Astrocyte (in vitro differentiated cells and primary cell): ENCODE data around the gene SUFU. TPM values are rescaled to one million over a fixed set of nuclear protein-coding genes. Genes with fewer than 3 reads are reported as not detected.

Source experiments
- DNase-seq: peaks from one replicate; pipeline ENCODE4 v3.0.0-alpha.2; 2010; ENCODE audit warnings: low read depth
- FAIRE-seq: peaks from 2 replicates; lab custom pipeline; 2011; peaks lifted over from hg19 to GRCh38; lab: Jason Lieb, UNC
- H2AFZ ChIP-seq: 2 replicates; pipeline ENCODE4 v1.6.0; 2012; ENCODE audit warnings: low read depth, low read length, inconsistent platforms
- H3K27ac ChIP-seq: 2 replicates; pipeline ENCODE4 v1.5.1; 2011; ENCODE audit warnings: low read depth, low read length, inconsistent platforms
- H3K27me3 ChIP-seq: 2 replicates; pipeline ENCODE4 v1.6.0; 2011; ENCODE audit warnings: low read length, inconsistent platforms; ENCODE audit not compliant: insufficient read depth
- H3K36me3 ChIP-seq: 2 replicates; pipeline ENCODE4 v1.5.1; 2011; ENCODE audit warnings: low read length, inconsistent platforms; ENCODE audit not compliant: insufficient read depth
- H3K4me1 ChIP-seq: 2 replicates; pipeline ENCODE4 v1.5.1; 2011; ENCODE audit warnings: low read length, inconsistent platforms; ENCODE audit not compliant: insufficient read depth
- H3K4me2 ChIP-seq: 2 replicates; pipeline ENCODE4 v1.6.0; 2012; ENCODE audit warnings: low read length, inconsistent platforms
- H3K4me3 ChIP-seq: 2 replicates; pipeline ENCODE4 v1.5.1; 2011; ENCODE audit warnings: low read depth, mild to moderate bottlenecking, low read length, inconsistent platforms; ENCODE audit not compliant: insufficient read depth
- H3K79me2 ChIP-seq: 2 replicates; pipeline ENCODE4 v1.6.0; 2012; ENCODE audit warnings: mild to moderate bottlenecking, low read length, inconsistent platforms; ENCODE audit not compliant: insufficient read depth
- H3K9ac ChIP-seq: 2 replicates; pipeline ENCODE4 v1.6.0; 2012; ENCODE audit warnings: mild to moderate bottlenecking, low read length, inconsistent platforms
- H3K9me3 ChIP-seq: 2 replicates; pipeline ENCODE4 v1.5.1; 2012; ENCODE audit warnings: low read depth, mild to moderate bottlenecking, low read length, inconsistent platforms; ENCODE audit not compliant: insufficient read depth
- H4K20me1 ChIP-seq: 2 replicates; pipeline ENCODE4 v1.6.0; 2012; ENCODE audit warnings: low read length, inconsistent platforms; ENCODE audit not compliant: insufficient read depth
- H3K27ac Mint-ChIP-seq: one replicate; pipeline ENCODE4 v1.8.0; 2021; ENCODE audit warnings: mild to moderate bottlenecking, mixed read lengths; ENCODE audit not compliant: unreplicated experiment
- H3K27me3 Mint-ChIP-seq: one replicate; pipeline ENCODE4 v1.8.0; 2021; ENCODE audit warnings: low read depth, mixed read lengths; ENCODE audit not compliant: unreplicated experiment
- H3K36me3 Mint-ChIP-seq: one replicate; pipeline ENCODE4 v1.8.0; 2021; ENCODE audit warnings: low read depth, mixed read lengths; ENCODE audit not compliant: unreplicated experiment
- H3K4me1 Mint-ChIP-seq: one replicate; pipeline ENCODE4 v1.8.0; 2021; ENCODE audit warnings: low read depth, mixed read lengths; ENCODE audit not compliant: unreplicated experiment
- H3K4me3 Mint-ChIP-seq: one replicate; pipeline ENCODE4 v1.8.0; 2021; ENCODE audit warnings: mild to moderate bottlenecking, moderate library complexity, mixed read lengths; ENCODE audit not compliant: unreplicated experiment
- H3K9me3 Mint-ChIP-seq: one replicate; pipeline ENCODE4 v1.8.0; 2021; ENCODE audit warnings: mild to moderate bottlenecking, mixed read lengths; ENCODE audit not compliant: unreplicated experiment
- EZH2 ChIP-seq: IDR thresholded peaks from 2 replicates; pipeline ENCODE4 v1.6.1; 2012; ENCODE audit warnings: mild to moderate bottlenecking, low read length, inconsistent platforms; ENCODE audit not compliant: insufficient read depth
- total RNA-seq: library from RNA; stranded (reverse); gene quantifications from 2 replicates; pipeline ENCODE4 v1.2.1, GENCODE V29; 2021
- TF ChIP-seq, protein P1 (sequence below): IDR thresholded peaks from 2 replicates; pipeline ENCODE4 v1.5.1; 2011; ENCODE audit warnings: low read depth, mild to moderate bottlenecking, inconsistent platforms, low read length, moderate library complexity; ENCODE audit not compliant: insufficient read depth

SUFU gene
- total RNA-seq, 1 donor from 2014 or later: 25.8 TPM

DNA sequence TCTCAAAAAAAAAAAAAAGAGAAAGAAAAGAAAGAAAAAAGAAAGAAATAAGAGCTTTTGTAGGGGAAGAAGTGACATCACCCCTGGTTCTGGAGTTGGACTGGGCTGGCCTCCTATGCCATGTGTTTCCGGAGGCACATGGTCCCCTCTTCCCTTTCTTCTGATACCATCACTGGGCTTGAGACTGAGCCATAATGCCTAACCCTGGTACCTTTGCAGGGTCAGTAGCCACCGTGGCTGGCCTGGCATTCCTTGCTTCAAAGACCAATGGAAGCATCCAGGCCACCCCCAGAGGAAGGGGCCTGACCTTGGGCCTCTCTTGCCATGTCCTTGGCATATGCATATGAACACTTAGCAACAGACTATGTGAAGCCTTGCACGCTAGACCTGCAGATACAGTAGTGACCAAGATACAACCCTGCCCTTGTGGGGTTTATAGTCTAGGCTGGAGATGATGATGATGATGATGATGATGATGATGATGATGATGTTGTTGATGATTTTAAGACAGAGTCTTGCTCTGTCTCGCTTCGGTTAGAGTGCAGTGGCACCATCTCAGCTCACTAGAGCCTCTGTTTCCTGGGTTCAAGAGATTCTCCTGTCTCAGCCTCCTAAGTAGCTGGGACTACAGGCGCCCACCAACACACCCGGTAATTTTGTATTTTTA lies 31.8 kb downstream of the SUFU start:
- no peak overlapping the region for H3K9ac ChIP-seq
- no peaks in the 10 kb centered on the region for H3K27me3 ChIP-seq
- no peak overlapping the region for H3K4me2 ChIP-seq
- peaks cover 2% of the 10 kb centered on the region for H3K4me1 Mint-ChIP-seq
- no peak overlapping the region for H2AFZ ChIP-seq
- H4K20me1 ChIP-seq: peaks cover 36% of the 10 kb centered on the region
- H3K36me3 Mint-ChIP-seq: peaks cover 20% of the 10 kb centered on the region
- FAIRE-seq (no peak), DNase-seq (no peak)
- no peak overlapping the region for H3K27ac ChIP-seq
- no peak overlapping the region for H3K4me3 Mint-ChIP-seq
- no peaks in the 10 kb centered on the region for H3K27me3 Mint-ChIP-seq
- H3K79me2 ChIP-seq: peaks cover 5% of the 10 kb centered on the region
- no peak overlapping the region for H3K4me3 ChIP-seq
- no peaks in the 10 kb centered on the region for H3K9me3 ChIP-seq
- H3K36me3 ChIP-seq: no peaks in the 10 kb centered on the region
- no peaks in the 10 kb centered on the region for H3K9me3 Mint-ChIP-seq
- no peak overlapping the region for H3K27ac Mint-ChIP-seq
- TF ChIP-seq, protein P1, sequence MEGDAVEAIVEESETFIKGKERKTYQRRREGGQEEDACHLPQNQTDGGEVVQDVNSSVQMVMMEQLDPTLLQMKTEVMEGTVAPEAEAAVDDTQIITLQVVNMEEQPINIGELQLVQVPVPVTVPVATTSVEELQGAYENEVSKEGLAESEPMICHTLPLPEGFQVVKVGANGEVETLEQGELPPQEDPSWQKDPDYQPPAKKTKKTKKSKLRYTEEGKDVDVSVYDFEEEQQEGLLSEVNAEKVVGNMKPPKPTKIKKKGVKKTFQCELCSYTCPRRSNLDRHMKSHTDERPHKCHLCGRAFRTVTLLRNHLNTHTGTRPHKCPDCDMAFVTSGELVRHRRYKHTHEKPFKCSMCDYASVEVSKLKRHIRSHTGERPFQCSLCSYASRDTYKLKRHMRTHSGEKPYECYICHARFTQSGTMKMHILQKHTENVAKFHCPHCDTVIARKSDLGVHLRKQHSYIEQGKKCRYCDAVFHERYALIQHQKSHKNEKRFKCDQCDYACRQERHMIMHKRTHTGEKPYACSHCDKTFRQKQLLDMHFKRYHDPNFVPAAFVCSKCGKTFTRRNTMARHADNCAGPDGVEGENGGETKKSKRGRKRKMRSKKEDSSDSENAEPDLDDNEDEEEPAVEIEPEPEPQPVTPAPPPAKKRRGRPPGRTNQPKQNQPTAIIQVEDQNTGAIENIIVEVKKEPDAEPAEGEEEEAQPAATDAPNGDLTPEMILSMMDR: no peak
- TF ChIP-seq EZH2: no peak
- H3K4me1 ChIP-seq: no peaks in the 10 kb centered on the region

DNA sequence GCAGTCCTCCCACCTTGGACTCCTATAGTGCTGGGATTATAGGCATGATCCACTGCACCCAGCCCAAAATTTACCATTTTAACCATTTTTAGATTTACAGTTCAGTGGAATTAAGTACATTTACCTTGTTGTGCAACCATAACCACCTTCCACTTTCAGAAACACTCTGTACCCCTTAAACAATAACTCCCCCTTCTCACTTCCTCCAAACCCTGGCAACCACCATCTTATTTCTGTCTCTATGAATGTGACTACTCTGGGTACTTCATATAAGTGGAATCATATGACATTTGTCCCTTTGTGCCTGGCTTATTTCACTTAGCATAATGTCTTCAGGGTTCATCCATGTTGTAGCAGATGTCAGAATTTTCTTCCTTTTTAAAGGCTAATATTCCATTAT lies 33.6 kb downstream of the SUFU start:
- H3K4me3 ChIP-seq: no peak overlapping the region
- no peak overlapping the region for H3K27ac ChIP-seq
- FAIRE-seq: no peak
- no peaks in the 10 kb centered on the region for H3K9me3 ChIP-seq
- no peak overlapping the region for H2AFZ ChIP-seq
- H4K20me1 ChIP-seq: peaks cover 25% of the 10 kb centered on the region
- H3K27me3 ChIP-seq: no peaks in the 10 kb centered on the region
- Mint-ChIP-seq H3K4me3 (no peak overlapping the region), H3K36me3 (peaks cover 18% of the 10 kb centered on the region), H3K4me1 (peaks cover 2% of the 10 kb centered on the region), H3K9me3 (no peaks in the 10 kb centered on the region), H3K27me3 (no peaks in the 10 kb centered on the region), H3K27ac (no peak overlapping the region)
- H3K4me2 ChIP-seq: no peak overlapping the region
- TF ChIP-seq EZH2: no peak
- TF ChIP-seq, protein P1: no peak
- no peaks in the 10 kb centered on the region for H3K4me1 ChIP-seq
- no peak overlapping the region for H3K9ac ChIP-seq
- H3K36me3 ChIP-seq: no peaks in the 10 kb centered on the region
- H3K79me2 ChIP-seq: no peaks in the 10 kb centered on the region
- no peak for DNase-seq

- Histone ChIP-seq H3K79me2 (no peaks in the 10 kb centered on the region), H3K4me1 (no peaks in the 10 kb centered on the region), H3K9ac (no peak overlapping the region), H2AFZ (no peak overlapping the region), H3K36me3 (no peaks in the 10 kb centered on the region), H3K4me2 (no peak overlapping the region), H3K27me3 (no peaks in the 10 kb centered on the region), H3K4me3 (no peak overlapping the region), H3K9me3 (no peaks in the 10 kb centered on the region), H3K27ac (no peak overlapping the region), H4K20me1 (peaks cover 23% of the 10 kb centered on the region)
- no peaks in the 10 kb centered on the region for H3K9me3 Mint-ChIP-seq
- H3K27ac Mint-ChIP-seq: no peak overlapping the region
- H3K36me3 Mint-ChIP-seq: peaks cover 16% of the 10 kb centered on the region
- no peaks in the 10 kb centered on the region for H3K27me3 Mint-ChIP-seq
- H3K4me1 Mint-ChIP-seq: peaks cover 2% of the 10 kb centered on the region
- FAIRE-seq: no peak
- H3K4me3 Mint-ChIP-seq: no peak overlapping the region
- TF ChIP-seq, protein P1: no peak
- no peak for TF ChIP-seq EZH2
- DNase-seq: no peak
Observed at GRCh38 chr10:102537948-102538347, 34.2 kb downstream of the SUFU start.
